ENCODE results near the gene FAM72A.
"Not testable (repeated sequence)": the region's sequence is repeated elsewhere in the genome, so short reads cannot be mapped to it uniquely, and the experiment has no call there.

Gene FAM72A

GRCh38 chr1:206167350-206168029, 35.1 kb downstream of the FAM72A start:
- not testable (repeated sequence) for DNase-seq

GRCh38 chr1:206145771-206146290, 56.8 kb downstream of the FAM72A start:
- no peak for DNase-seq

GRCh38 chr1:206144605-206145004, 58.0 kb downstream of the FAM72A start:
- DNase-seq: peak; percentile 42

- DNase-seq: no peak
Observed at GRCh38 chr1:206143537-206144172, 59.0 kb downstream of the FAM72A start.

- DNase-seq: no peak
Observed at GRCh38 chr1:206142770-206143169, 59.9 kb downstream of the FAM72A start.

GRCh38 chr1:206142011-206142410, 60.6 kb downstream of the FAM72A start:
- DNase-seq: peak; percentile 18

- DNase-seq: peak; percentile 44
Observed at GRCh38 chr1:206136241-206136640, 66.4 kb downstream of the FAM72A start.

All from DMS79 treated with DMSO at 0.1 percent for 48 hours (cell line).